COLO668 (cell line): ENCODE data around the gene ZNF367.
A peak's percentile ranks its signal among the peaks of the same experiment; 100 is the strongest.

Source experiments
- DNase-seq: peaks from one replicate; lab custom pipeline; 2025; ENCODE audit not compliant: unreplicated experiment; lab: John Stamatoyannopoulos, UW

The ZNF367 gene

GRCh38 chr9:96418083-96418919 lies at the start of gene ZNF367:
ZNF367 (minus strand) TSS chr9:96418370; CDS start chr9:96418032, 338 bp downstream.
- DNase-seq: peak; percentile 98

DNA sequence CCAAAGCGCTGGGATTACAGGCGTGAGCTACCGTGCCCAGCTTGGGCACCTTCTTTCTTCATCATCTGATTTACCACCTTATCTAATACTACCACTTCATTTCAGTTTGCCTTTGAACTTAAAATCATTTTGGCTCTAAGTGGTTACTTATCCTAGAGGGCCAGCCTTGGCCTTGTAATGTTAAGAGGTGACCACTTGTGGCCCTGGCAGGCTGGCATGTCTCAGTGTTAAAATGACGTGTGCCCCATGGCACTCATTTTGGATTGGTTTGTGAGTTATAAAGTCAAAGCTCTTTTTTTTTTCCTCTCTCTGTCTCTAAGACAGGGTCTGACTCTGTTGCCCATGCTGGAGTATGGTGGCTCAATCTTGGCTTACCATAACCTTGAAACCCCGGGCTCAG lies 49.6 kb upstream of the ZNF367 start:
- DNase-seq: no peak

GRCh38 chr9:96464426-96464825 lies 46.3 kb upstream of the ZNF367 start:
- no peak for DNase-seq

- no peak for DNase-seq
Observed at GRCh38 chr9:96462541-96462940, 44.4 kb upstream of the ZNF367 start.

DNA sequence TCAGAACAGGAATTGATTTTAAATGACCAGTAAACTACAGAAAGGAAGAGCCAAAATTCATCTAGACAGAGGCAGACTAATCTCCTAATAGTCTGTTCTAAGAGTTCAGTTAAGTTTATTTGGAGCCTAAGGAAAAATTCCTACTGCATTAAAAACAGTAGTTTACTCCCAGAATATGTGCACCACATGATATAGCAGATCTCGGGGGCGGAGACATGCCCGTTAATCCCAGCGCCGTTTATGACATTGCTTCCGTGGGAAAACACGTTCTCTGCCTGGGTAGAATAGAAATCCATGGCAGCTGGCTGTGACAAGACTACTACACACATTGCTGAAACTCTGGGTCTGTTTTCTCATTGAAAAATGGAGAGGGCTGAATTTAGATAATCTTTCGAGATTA lies 43.2 kb upstream of the ZNF367 start:
- no peak for DNase-seq

DNA sequence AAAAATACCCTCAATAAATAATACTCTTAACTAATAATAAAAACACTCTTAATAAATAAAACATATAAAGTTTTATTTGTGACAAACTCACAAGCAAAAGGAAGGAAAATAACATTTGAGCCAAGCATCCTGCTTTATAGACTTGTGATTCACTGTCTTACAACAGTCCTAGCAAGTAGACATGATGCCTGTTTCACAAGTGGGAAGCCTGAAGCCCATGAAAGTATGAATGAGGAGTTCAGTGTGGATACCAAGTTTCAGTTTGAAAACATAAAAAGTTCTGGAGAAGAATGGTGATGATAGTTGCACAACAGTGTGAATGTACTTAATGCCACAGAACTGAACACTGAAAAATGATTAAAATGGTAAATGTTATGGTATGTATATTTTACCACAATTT lies 42.7 kb upstream of the ZNF367 start:
- DNase-seq: no peak

DNA sequence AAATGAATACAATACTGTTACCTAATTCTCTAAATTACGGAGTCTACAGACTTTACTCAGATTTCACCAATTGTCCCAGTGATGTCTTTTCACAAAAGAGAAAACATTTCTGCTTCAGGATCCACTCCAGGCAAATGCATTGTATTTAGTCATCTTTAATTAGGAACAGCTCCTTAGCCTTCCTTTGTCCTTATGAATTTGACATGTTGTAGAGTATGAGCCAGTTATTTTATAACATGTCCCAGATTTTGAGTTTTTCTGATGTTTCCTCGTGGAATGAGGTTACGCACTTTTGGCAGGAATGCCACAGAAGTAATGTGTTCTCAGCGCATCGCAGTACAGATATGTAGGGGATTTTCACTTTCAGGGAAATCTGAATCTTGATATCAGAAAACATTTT lies 42.3 kb upstream of the ZNF367 start:
- no peak for DNase-seq

GRCh38 chr9:96459268-96460007 lies 41.3 kb upstream of the ZNF367 start:
- DNase-seq: no peak

DNA sequence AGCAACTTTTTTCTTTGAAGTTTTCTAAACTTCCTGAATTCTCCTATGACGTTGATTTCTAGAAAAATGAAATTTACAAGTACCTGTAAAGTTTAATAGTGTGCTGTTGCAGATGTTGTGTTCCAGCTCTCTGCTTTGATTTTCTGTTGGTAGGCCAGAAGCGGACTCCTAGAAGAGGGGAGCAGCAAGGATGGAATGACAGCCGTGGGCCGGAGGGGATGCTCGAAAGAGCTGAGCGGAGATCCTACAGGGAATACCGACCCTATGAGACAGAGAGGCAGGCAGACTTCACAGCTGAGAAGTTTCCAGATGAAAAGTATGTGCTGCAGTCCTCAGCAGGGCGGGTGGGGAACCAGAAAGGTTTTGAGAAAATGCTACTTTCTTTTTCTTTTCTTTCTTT lies 40.1 kb upstream of the ZNF367 start:
- DNase-seq: no peak

- DNase-seq: no peak
Observed at GRCh38 chr9:96457266-96457665, 39.1 kb upstream of the ZNF367 start.

- DNase-seq: no peak
Observed at GRCh38 chr9:96453625-96454024, 35.5 kb upstream of the ZNF367 start.

- peak; percentile 35 for DNase-seq
Observed at GRCh38 chr9:96450613-96451528, 32.7 kb upstream of the ZNF367 start.

DNA sequence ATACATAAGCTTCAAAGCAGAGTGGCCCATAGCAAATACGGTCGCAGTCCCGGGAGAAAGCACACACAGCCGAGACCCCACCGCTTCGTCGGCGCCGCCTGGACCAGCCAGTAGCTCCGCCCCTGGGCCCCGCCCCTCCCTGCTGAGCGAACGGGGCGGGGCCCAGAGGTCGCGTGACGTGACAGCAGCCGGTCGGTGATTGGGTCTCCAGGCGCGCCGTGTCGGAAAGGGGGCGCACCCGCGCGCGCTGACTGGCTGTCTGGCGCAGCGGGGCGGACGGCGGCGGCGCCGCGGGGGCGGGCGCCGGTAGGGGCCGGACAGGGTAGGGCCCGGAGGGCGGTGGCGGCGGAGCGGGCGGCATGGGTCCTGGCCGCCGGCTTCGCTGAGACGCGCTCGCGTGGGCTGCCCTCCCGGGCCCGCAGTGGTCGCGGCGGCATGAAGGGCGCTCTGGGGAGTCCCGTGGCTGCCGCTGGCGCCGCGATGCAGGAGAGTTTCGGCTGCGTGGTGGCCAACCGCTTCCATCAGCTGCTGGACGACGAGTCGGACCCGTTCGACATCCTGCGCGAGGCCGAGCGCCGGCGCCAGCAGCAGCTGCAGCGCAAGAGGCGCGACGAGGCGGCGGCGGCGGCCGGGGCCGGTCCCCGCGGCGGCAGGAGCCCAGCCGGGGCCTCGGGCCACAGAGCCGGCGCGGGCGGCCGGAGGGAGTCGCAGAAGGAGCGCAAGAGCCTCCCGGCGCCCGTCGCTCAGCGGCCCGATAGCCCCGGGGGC lies 31.9 kb upstream of the ZNF367 start, which contains the start of gene HABP4:
Gene HABP4 (plus strand): TSS at position 325 of the 768 bp plus-strand sequence. CDS start 111 bp downstream, at position 436.
- peak; percentile 98 for DNase-seq

GRCh38 chr9:96449523-96449844 lies 31.3 kb upstream of the ZNF367 start:
- no peak for DNase-seq

- DNase-seq: no peak
Observed at GRCh38 chr9:96448546-96449170, 30.5 kb upstream of the ZNF367 start.

GRCh38 chr9:96447406-96447805 lies 29.2 kb upstream of the ZNF367 start:
- DNase-seq: no peak

DNA sequence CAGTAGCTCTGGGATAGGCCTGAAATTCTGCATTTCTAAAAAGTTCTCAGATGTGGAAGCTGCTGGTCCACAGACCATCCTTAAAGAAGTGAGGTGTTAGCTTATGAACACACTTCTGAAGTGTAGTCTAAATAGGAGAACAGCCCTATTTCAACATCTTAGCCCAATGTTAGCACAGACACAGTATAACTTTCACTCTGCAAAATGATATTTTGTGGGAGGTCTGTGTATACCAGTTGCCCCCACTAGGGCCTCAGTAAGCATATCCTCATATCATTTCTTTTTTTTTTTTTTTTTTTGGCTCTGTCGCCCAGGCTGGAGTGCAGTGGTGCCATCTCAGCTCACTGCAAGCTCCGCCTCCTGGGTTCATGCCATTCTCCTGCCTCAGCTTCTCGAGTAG lies 24.3 kb upstream of the ZNF367 start:
- no peak for DNase-seq

DNA sequence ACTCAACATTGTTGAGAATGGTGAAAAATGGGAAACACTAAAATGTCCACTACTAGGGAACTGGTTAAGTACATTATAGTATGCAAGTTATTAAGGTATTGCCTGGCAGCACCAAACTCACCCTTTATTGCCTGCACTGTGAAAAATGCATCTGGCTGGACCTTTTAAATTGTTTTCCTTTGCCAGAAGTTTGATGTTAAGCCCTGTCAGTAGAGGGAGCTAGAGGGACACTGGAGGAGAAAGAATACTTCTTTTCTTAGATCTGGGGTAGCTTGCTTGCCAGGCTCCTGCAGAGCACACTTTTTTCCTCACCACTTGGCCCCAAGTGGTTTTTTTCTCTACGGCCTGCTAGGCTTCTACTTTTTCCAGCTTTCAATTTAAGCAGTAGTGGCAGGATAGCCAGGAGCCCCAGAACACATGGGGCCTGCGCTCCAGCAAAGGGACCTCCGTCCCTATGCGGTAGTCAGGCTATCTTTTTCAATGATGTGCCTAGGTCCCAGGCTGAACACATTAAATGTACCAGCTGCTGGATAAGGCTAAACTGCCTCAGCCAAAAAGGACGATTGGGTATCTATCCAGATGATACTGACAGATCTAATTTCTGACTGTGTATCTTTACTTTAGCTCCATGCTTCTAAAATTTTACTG lies 23.8 kb upstream of the ZNF367 start:
- DNase-seq: peak; percentile 35

DNA sequence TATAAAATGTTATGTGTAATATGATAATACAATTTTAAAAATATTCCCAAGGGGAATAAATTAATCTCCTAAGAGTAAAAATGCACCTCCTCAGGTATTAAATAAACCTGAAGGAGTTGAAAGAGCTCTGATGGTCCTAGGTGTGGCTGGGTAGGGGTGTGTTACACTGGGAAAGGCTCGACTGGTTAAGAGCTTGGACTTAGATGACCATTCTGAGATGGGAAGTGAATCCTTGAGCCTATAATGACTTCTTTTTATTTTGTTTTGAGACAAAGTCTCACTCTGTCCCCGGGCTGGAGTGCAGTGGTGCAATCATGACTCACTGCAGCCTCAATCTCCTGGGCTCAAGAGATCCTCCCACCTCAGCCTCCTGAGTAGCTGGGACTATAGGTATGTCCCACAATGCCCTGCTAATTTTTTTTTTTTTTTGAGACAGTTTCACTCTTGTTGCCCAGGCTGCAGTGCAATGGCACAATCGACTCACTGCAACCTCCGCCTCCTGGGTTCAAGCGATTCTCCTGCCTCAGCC lies 22.6 kb upstream of the ZNF367 start:
- DNase-seq: no peak
